Osteoblast (primary cell): ENCODE measurements around the gene AHSG. TPM values are rescaled to one million over a fixed set of nuclear protein-coding genes. Genes with fewer than 3 reads are reported as not detected.
"Not testable (repeated sequence)": the region's sequence is repeated elsewhere in the genome, so short reads cannot be mapped to it uniquely, and the experiment has no call there.

Experiments
- DNase-seq: peaks from one replicate; pipeline ENCODE4 v3.0.0; 2011; ENCODE audit warnings: low spot score, mixed read lengths; ENCODE audit not compliant: insufficient read length; ENCODE audit errors: missing footprints
- H2AFZ ChIP-seq: 2 replicates; pipeline ENCODE4 v1.6.0; 2011; ENCODE audit warnings: mild to moderate bottlenecking, low read length
- H3K27ac ChIP-seq: 2 replicates; pipeline ENCODE4 v1.5.1; 2011; ENCODE audit warnings: mild to moderate bottlenecking, low read depth, low read length, moderate library complexity
- H3K27me3 ChIP-seq: 2 replicates; pipeline ENCODE4 v1.6.0; 2012; ENCODE audit warnings: mild to moderate bottlenecking, control low read depth, inconsistent platforms, low read length, moderate library complexity; ENCODE audit not compliant: insufficient read depth
- H3K36me3 ChIP-seq: 2 replicates; pipeline ENCODE4 v1.5.1; 2011; ENCODE audit warnings: mild to moderate bottlenecking, low read length, control low read depth, moderate library complexity; ENCODE audit not compliant: insufficient read depth
- H3K4me1 ChIP-seq: 2 replicates; pipeline ENCODE4 v1.5.1; 2011; ENCODE audit warnings: mild to moderate bottlenecking, low read length, control low read depth, moderate library complexity; ENCODE audit not compliant: insufficient read depth
- H3K4me2 ChIP-seq: 2 replicates; pipeline ENCODE4 v1.6.0; 2011; ENCODE audit warnings: mild to moderate bottlenecking, low read length; ENCODE audit not compliant: insufficient read depth
- H3K4me3 ChIP-seq: fragments of 200-600 bp; sonication (generic); 3 replicates; pipeline ENCODE4 v1.5.1; 2012; ENCODE audit warnings: mild to moderate bottlenecking, low read length, inconsistent platforms; ENCODE audit not compliant: insufficient read depth
- H3K79me2 ChIP-seq: 2 replicates; pipeline ENCODE4 v1.6.0; 2012; ENCODE audit warnings: mild to moderate bottlenecking, low read length, control low read depth, inconsistent platforms; ENCODE audit not compliant: insufficient read depth
- H3K9me3 ChIP-seq: 2 replicates; pipeline ENCODE4 v1.5.1; 2011; ENCODE audit warnings: low read depth, low read length, control low read depth
- H4K20me1 ChIP-seq: 2 replicates; pipeline ENCODE4 v1.6.0; 2012; ENCODE audit warnings: mild to moderate bottlenecking, low read length, control low read depth; ENCODE audit not compliant: insufficient read depth
- CTCF ChIP-seq: IDR thresholded peaks from 2 replicates; pipeline ENCODE4 v1.5.1; 2011; ENCODE audit warnings: mild to moderate bottlenecking, low read depth, low read length, moderate library complexity; ENCODE audit errors: extremely low read depth
- total RNA-seq: library from RNA; depleted of rRNA; stranded (reverse); fragments of >200 nt; gene quantifications from 2 replicates; pipeline ENCODE4 v1.2.3, GENCODE V29; 2012

AHSG gene
- total RNA-seq, 1 donor, result not detected

GRCh38 chr3:186577521-186577920 lies 35.3 kb upstream of the AHSG start:
- H3K9me3 ChIP-seq, result no peaks in the 10 kb centered on the region
- H3K27ac ChIP-seq, result no peak overlapping the region
- peaks cover 10% of the 10 kb centered on the region for H3K79me2 ChIP-seq
- H3K4me1 ChIP-seq, result no peaks in the 10 kb centered on the region
- H2AFZ ChIP-seq, result no peak overlapping the region
- no peak overlapping the region for H3K4me3 ChIP-seq
- peaks cover 82% of the 10 kb centered on the region for H3K36me3 ChIP-seq
- no peaks in the 10 kb centered on the region for H3K27me3 ChIP-seq
- TF ChIP-seq CTCF, result no peak
- no peak overlapping the region for H3K4me2 ChIP-seq
- H4K20me1 ChIP-seq, result no peaks in the 10 kb centered on the region
- no peak for DNase-seq

GRCh38 chr3:186580785-186581184 lies 32.1 kb upstream of the AHSG start:
- Histone ChIP-seq H2AFZ (no peak overlapping the region), H3K9me3 (no peaks in the 10 kb centered on the region), H3K27ac (no peak overlapping the region), H3K27me3 (no peaks in the 10 kb centered on the region), H4K20me1 (no peaks in the 10 kb centered on the region), H3K4me3 (no peak overlapping the region), H3K4me1 (no peaks in the 10 kb centered on the region), H3K4me2 (no peak overlapping the region), H3K79me2 (no peaks in the 10 kb centered on the region), H3K36me3 (peaks cover 85% of the 10 kb centered on the region)
- no peak for DNase-seq
- TF ChIP-seq CTCF, result no peak

- Histone ChIP-seq H3K79me2 (no peaks in the 10 kb centered on the region), H3K9me3 (no peaks in the 10 kb centered on the region), H3K4me3 (no peak overlapping the region), H3K27me3 (no peaks in the 10 kb centered on the region), H3K4me1 (no peaks in the 10 kb centered on the region), H3K4me2 (no peak overlapping the region), H2AFZ (no peak overlapping the region), H3K36me3 (peaks cover 71% of the 10 kb centered on the region), H4K20me1 (no peaks in the 10 kb centered on the region), H3K27ac (no peak overlapping the region)
- DNase-seq, result no peak
- TF ChIP-seq CTCF, result no peak
Observed at GRCh38 chr3:186582541-186582940, 30.3 kb upstream of the AHSG start.

GRCh38 chr3:186583831-186584230 lies 29.0 kb upstream of the AHSG start:
- H3K4me1 ChIP-seq, result no peaks in the 10 kb centered on the region
- H2AFZ ChIP-seq, result no peak overlapping the region
- no peak overlapping the region for H3K4me3 ChIP-seq
- H3K36me3 ChIP-seq, result peaks cover 61% of the 10 kb centered on the region
- TF ChIP-seq CTCF, result no peak
- H3K27me3 ChIP-seq, result no peaks in the 10 kb centered on the region
- H4K20me1 ChIP-seq, result no peaks in the 10 kb centered on the region
- H3K27ac ChIP-seq, result no peak overlapping the region
- H3K9me3 ChIP-seq, result no peaks in the 10 kb centered on the region
- DNase-seq, result no peak
- H3K4me2 ChIP-seq, result no peak overlapping the region
- no peaks in the 10 kb centered on the region for H3K79me2 ChIP-seq

- H2AFZ ChIP-seq, H3K4me2 ChIP-seq, H3K9me3 ChIP-seq, H3K4me1 ChIP-seq, H3K4me3 ChIP-seq, DNase-seq, H3K79me2 ChIP-seq, H4K20me1 ChIP-seq, H3K27me3 ChIP-seq, H3K27ac ChIP-seq: not testable (repeated sequence)
- peaks cover 45% of the 10 kb centered on the region for H3K36me3 ChIP-seq
Observed at GRCh38 chr3:186586245-186586644, 26.6 kb upstream of the AHSG start.
